Amygdala (tissue), 56 donors: ENCODE measurements around the gene CD81.
A peak's percentile ranks its signal among the peaks of the same experiment; 100 is the strongest.

ENCODE experiments used
- DNase-seq, 56 donors: peaks; one replicate each; lab custom pipeline; 2025; lab: John Stamatoyannopoulos, UW

Gene CD81

GRCh38 chr11:2400762-2401435 lies 23.8 kb downstream of the CD81 start:
- peak in 1 of 56 donors; percentile 65 for DNase-seq

GRCh38 chr11:2401436-2401984 lies 24.4 kb downstream of the CD81 start:
- DNase-seq, result no peak

- DNase-seq, result no peak
These were observed 25.0 kb downstream of the CD81 start for GRCh38 chr11:2402106-2402505.

GRCh38 chr11:2402890-2403645 lies 26.0 kb downstream of the CD81 start:
- DNase-seq, result no peak

- DNase-seq, result no peak
These were observed 27.7 kb downstream of the CD81 start for GRCh38 chr11:2404735-2405196.

- DNase-seq, result no peak
These were observed 29.3 kb downstream of the CD81 start for GRCh38 chr11:2406451-2406850.

- no peak for DNase-seq
These were observed 29.8 kb downstream of the CD81 start for GRCh38 chr11:2406878-2407410.

GRCh38 chr11:2408671-2409070 lies 31.6 kb downstream of the CD81 start:
- DNase-seq, result no peak

GRCh38 chr11:2409126-2409525 lies 32.0 kb downstream of the CD81 start:
- no peak for DNase-seq

- no peak for DNase-seq
These were observed 32.7 kb downstream of the CD81 start for GRCh38 chr11:2409611-2410468.

GRCh38 chr11:2410616-2411015 lies 33.5 kb downstream of the CD81 start:
- no peak for DNase-seq

- DNase-seq, result no peak
These were observed 34.6 kb downstream of the CD81 start for GRCh38 chr11:2411446-2412305.

GRCh38 chr11:2412323-2412722 lies 35.2 kb downstream of the CD81 start:
- DNase-seq, result no peak

GRCh38 chr11:2413742-2414579 lies 36.9 kb downstream of the CD81 start:
- no peak for DNase-seq

GRCh38 chr11:2414616-2415015 lies 37.5 kb downstream of the CD81 start:
- no peak for DNase-seq

- no peak for DNase-seq
These were observed 38.1 kb downstream of the CD81 start for GRCh38 chr11:2415171-2415570.

- DNase-seq, result no peak
These were observed 38.7 kb downstream of the CD81 start for GRCh38 chr11:2415601-2416380.

- DNase-seq, result no peak
These were observed 39.7 kb downstream of the CD81 start for GRCh38 chr11:2416765-2417164.
